ENCODE data around the gene MROH9.

MROH9 gene

GRCh38 chr1:170967042-170967910, 31.9 kb downstream of the MROH9 start:
- DNase-seq = no peak

GRCh38 chr1:170970256-170970655, 34.9 kb downstream of the MROH9 start:
- no peak for DNase-seq

DNA sequence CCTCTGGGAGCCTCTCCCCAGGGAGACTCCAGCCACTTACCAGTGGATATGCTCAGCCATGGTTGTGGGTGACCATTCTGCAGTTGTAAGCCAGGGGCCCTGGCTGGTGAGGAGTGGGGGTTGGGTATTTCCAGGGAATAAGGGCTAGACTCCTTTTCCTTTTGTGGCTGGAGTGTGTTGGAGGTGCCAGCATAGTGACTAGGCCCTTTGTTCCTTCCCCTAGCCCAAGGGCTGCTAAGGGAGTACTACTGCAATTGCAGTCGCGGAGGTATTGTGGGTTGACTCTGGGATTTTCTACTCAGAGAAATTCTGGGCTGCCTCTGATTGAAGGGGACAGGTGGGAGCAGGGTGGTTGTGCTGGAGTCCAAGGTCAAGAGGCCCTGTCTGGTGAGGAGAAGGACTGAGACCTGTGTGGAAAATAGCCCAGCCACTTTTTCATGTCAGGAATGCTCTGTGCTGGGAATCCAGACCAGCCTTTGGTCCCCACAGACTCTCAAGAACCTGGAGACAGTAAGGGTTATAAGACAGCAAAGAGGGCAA, 43.1 kb downstream of the MROH9 start:
- DNase-seq = no peak

GRCh38 chr1:170985406-170985805, 50.1 kb downstream of the MROH9 start:
- no peak for DNase-seq

DNA sequence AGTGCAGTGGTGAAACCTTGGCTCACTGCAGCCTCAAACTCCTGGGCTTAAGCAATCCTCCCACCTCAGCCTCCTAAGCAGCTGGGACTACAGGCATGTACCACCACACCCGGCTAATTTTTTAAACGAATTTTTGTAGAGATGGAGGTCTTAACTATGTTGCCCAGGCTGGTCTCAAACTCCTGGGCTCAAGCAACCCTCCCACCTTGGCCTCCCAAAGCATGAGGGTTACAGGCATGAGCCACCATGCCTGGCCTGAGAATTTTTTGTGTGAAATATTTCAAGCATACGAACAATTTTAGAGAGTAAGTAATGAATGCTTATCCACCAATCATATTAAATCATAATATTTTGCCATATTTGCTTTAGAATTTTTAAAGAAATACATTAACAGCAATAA, 51.6 kb downstream of the MROH9 start:
- DNase-seq = no peak

- DNase-seq = no peak
These were observed 52.1 kb downstream of the MROH9 start for GRCh38 chr1:170987424-170987823.

GRCh38 chr1:170993151-170993550, 57.8 kb downstream of the MROH9 start:
- DNase-seq = no peak

DNA sequence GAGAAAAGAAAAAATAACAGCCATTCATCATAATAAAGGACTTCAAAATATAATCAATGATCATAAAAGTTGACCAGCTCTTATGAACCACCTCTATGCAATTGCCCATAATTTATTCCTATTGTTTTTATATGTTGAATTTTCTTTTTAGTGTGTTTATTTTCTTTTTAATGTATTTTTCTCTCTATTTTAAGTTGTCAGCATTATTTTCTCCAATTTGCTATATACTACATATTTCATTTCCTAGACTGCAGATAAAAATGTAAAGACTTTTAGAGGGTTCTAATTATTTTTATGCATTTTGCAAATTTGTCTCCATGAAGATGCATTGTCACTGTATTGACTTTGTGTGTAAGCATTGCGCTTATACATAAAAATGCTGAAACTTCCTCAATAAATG, 58.4 kb downstream of the MROH9 start:
- no peak for DNase-seq

GRCh38 chr1:171014880-171015279, 79.5 kb downstream of the MROH9 start:
- no peak for DNase-seq

DNA sequence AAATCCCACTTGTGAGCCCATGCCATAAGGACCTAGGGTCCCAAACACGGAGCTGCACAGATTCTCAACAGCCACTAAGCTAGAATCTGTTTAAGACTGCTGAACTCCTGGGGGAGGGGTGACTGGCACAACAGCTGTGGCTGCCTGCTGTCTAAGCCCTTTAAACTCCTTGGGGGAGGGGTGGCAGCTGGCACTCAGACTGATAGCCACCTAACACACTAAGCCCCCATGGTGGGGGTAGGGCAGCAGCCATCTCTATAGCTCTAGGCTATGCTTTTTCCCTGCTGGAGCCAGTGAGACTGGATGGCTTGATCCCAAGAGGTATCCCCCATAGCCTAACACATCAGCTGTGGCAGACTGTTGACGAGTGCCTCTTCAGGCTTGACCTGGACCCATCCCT, 82.1 kb downstream of the MROH9 start:
- no peak for DNase-seq

GRCh38 chr1:171019971-171020370, 84.6 kb downstream of the MROH9 start:
- no peak for DNase-seq

DNA sequence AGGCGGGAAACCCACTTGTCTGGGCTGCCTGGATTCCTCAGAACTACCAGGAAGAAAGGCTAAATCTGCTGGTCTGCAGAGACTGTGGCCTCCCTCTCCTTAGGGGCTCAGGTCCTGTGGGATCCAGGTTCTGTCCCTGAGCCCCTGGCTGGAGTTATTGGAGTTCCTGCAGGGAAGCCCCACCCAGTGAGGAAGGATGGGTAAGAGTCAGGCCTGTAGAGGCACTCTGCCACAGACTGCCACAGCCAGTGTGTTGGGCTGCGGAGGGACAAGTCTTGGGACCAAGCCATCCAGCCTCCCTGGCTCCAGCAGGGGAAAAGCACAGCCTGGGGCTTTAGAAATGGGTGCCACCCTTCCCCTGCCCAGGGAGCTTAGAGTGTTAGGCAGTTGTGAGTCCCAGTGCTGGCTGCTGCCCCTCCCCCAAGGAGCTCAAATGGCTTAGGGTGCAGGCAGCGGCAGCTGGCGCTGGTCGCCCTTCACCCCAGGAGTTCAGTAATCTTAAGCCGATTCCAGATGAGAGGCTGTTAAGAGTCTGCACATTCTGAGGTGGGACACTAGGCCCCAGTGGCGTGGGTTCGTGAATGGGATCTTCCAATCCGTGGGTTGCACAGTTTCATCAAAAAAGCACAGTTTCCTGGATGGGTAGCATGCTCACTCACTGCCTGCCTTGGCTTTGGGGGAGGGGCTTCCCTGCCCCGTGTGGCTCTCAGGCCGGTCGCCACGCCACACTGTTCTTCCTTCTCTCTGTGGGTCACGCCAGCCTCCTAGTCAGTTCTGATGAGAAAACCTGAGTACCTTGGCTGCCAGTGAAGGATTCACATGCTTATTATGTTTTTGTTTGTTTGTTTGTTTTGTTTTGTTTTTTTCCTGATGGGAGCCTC, 97.7 kb downstream of the MROH9 start:
- no peak for DNase-seq

DNA sequence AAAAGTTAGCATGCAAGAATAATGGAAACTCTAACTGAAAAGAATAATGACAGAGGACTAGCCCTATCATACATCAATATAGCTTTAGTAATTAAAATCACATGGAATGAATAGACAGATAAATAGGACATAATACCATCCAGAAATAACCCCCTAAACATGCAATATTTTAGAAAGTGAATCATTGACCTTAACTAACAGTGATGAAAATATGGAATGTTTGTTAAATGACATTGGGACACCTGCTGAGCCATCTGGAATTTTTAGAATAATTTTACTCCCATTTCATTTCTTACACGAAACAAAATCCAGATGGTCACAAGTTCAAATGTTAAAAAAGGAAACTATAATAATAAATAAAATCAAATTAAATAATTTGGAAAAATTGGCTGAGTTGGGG, 102.3 kb downstream of the MROH9 start:
- DNase-seq = no peak

- no peak for DNase-seq
These were observed 103.0 kb downstream of the MROH9 start for GRCh38 chr1:171038284-171038683.

- no peak for DNase-seq
These were observed 112.7 kb downstream of the MROH9 start for GRCh38 chr1:171048014-171048413.

DNA sequence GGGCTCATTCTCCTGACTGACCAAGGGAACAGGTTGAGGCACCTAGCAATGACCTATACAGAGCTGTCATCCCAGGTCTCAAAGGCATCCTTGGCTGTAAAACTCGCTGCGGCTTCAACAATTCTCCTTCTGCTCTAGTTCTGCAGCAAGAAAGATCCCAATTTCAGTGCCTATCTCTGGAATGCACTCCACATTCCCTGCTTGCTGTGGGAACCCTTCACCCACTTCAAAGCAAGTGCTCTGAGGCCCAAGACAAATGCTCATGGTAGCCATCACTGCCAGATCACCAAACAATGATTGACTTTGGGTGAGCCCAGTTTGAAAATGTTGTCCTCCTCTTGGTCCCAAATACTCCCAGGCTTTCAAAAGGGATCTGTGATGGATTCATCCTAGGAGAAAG, 117.6 kb downstream of the MROH9 start:
- no peak for DNase-seq

DNA sequence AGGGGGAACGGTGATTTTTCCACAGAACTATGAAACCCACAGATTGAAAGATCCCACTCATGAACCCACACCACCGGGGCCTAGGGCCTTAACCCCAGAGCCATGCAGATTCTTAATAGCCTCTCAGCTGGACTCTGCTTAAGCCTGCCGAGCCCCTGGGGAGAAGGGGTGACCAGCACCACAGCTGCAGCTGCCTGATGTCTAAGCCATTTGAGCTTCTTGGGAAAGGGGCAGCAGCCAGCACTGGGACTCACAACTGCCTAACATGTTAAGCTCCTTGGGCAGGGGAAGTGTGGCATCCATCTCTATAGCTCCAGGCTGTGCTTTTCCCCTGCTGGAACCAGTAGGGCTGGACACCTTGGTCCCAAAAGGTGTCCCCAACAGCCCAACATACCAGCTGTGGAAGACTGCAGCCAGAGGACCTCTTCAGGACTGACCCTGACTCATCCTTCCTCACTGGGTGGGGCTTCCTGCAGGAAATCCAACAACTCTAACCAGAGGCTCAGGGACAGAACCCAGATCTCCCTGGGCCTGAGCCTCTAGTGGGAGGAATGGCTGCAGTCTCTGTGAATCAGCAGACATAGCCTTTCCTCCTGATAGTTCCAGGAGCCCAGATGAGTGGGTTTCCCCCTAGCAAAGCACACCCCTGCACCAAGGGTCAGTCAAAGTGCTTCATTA, 120.8 kb downstream of the MROH9 start:
- no peak for DNase-seq

DNA sequence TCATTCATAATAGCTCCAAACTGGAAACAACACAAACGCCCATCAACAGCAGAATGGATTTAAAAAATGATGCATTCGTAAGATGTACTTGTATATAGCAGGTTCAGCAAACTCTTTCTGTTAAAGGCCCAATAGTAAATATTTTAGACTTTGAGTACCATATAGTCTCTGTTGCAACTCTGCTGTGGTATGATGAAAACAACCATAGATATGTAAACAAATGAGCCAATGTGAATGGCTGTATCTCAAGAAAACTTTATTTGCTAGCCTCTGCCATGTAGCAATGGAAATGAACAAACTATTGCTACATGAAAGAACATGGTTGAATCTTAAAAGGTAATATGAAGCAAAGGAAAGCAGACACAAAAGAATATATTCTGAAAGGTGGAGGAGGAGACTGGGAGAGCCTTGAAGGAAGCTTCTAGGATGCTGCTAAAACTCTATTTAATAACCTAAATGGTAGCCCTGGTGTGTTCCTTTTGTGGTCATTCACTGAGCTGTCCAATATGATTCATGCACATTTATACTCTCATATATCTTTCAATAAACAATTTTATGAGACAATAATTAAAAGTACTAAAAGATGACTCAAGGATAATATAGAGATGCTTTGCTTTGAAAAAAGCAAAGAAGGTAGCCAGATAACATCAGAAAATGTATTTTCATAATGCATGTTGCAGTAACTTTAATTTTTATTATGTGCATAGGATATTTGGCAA, 126.2 kb downstream of the MROH9 start:
- no peak for DNase-seq

GRCh38 chr1:171062902-171063301, 127.6 kb downstream of the MROH9 start:
- no peak for DNase-seq

- no peak for DNase-seq
These were observed 139.7 kb downstream of the MROH9 start for GRCh38 chr1:171075041-171075440.

- DNase-seq = no peak
These were observed 146.0 kb downstream of the MROH9 start for GRCh38 chr1:171081314-171081753.

DNA sequence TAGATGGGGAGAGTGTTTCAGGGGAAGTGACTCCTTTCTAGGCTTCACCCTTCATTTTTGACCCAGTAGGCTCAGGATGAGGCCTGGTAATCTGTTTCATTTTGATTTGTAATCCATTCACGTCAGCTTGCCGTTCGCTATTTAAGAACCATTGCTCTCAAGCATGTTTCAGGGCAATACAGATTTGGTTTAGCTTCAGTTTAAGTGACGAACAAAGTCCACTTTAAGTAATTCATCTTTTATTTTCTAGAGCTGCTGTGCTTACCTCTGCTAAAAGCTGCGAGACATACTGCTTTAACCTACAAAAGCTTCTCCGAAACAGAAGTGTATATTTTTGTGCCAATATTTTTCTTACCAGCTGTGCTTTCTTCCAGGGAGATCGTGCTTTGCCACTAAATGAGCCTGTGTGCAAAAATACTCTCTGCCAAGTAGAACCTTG, 146.4 kb downstream of the MROH9 start:
- DNase-seq = no peak

Data from KG1 (cell line).